ENCODE measurements around the gene MXRA7.
"Not testable (repeated sequence)": the region's sequence is repeated elsewhere in the genome, so short reads cannot be mapped to it uniquely, and the experiment has no call there.

Gene MXRA7

GRCh38 chr17:76713765-76714164 is 3.0 kb upstream of the MXRA7 start:
- Histone ChIP-seq H3K27ac (ENCODE audit: low read depth, low read length) (no peak overlapping the region), H3K4me3 (ENCODE audit: low read length) (no peak overlapping the region), H3K9me3 (ENCODE audit: insufficient read depth, low read depth, low read length) (no peaks in the 10 kb centered on the region), H3K4me1 (ENCODE audit: insufficient read depth, low read length) (peaks cover 21% of the 10 kb centered on the region), H3K9ac (ENCODE audit: low read depth, low read length) (no peak overlapping the region), H3K36me3 (ENCODE audit: insufficient read depth, low read length) (peaks cover 36% of the 10 kb centered on the region), H3K27me3 (ENCODE audit: insufficient read depth, low read length) (peaks cover 17% of the 10 kb centered on the region)
- 96% methylated on average over 7 of the region's 7 CpGs for WGBS

- H3K9me3 ChIP-seq (ENCODE audit: insufficient read depth, low read depth, low read length); H3K27ac ChIP-seq (ENCODE audit: low read depth, low read length); H3K9ac ChIP-seq (ENCODE audit: low read depth, low read length); H3K4me3 ChIP-seq (ENCODE audit: low read length): not testable (repeated sequence)
- Histone ChIP-seq H3K36me3 (ENCODE audit: insufficient read depth, low read length) (peaks cover 25% of the 10 kb centered on the region), H3K4me1 (ENCODE audit: insufficient read depth, low read length) (peaks cover 31% of the 10 kb centered on the region), H3K27me3 (ENCODE audit: insufficient read depth, low read length) (peaks cover 24% of the 10 kb centered on the region)
- WGBS: 93% methylated on average over 4 of the region's 7 CpGs
Observed at GRCh38 chr17:76712321-76712720, 1.6 kb upstream of the MXRA7 start.

- Histone ChIP-seq H3K4me3 (ENCODE audit: low read length) (peak overlapping the region; percentile 66), H3K9ac (ENCODE audit: low read depth, low read length) (peak overlapping the region; percentile 47; the same call in 1 of the 2 replicates), H3K27me3 (ENCODE audit: insufficient read depth, low read length) (peaks cover 24% of the 10 kb centered on the region), H3K4me1 (ENCODE audit: insufficient read depth, low read length) (peaks cover 31% of the 10 kb centered on the region)
- 2% methylated on average over 35 of the region's 79 CpGs for WGBS
- H3K36me3 ChIP-seq (ENCODE audit: insufficient read depth, low read length); H3K9me3 ChIP-seq (ENCODE audit: insufficient read depth, low read depth, low read length); H3K27ac ChIP-seq (ENCODE audit: low read depth, low read length): not testable (repeated sequence)
Observed at GRCh38 chr17:76709951-76710862, 558 bp downstream of the MXRA7 start.

- H3K4me3 ChIP-seq (ENCODE audit: low read length): peak overlapping the region; percentile 66
- peaks cover 31% of the 10 kb centered on the region for H3K4me1 ChIP-seq (ENCODE audit: insufficient read depth, low read length)
- peak overlapping the region; percentile 47; the same call in 1 of the 2 replicates for H3K9ac ChIP-seq (ENCODE audit: low read depth, low read length)
- H3K9me3 ChIP-seq (ENCODE audit: insufficient read depth, low read depth, low read length): no peaks in the 10 kb centered on the region
- 8% methylated on average over 29 of the region's 29 CpGs for WGBS
- H3K27me3 ChIP-seq (ENCODE audit: insufficient read depth, low read length): peaks cover 24% of the 10 kb centered on the region
- H3K36me3 ChIP-seq (ENCODE audit: insufficient read depth, low read length): 0 out of 2 replicates have a peak, but pooled peaks cover 5% of the 10 kb centered on the region
- peak overlapping the region; percentile 21; the same call in 1 of the 2 replicates for H3K27ac ChIP-seq (ENCODE audit: low read depth, low read length)
Observed at GRCh38 chr17:76709077-76709950, 1.5 kb downstream of the MXRA7 start.

GRCh38 chr17:76707985-76708807 is 2.6 kb downstream of the MXRA7 start:
- Histone ChIP-seq H3K9ac (ENCODE audit: low read depth, low read length) (no peak overlapping the region), H3K4me1 (ENCODE audit: insufficient read depth, low read length) (peaks cover 31% of the 10 kb centered on the region), H3K9me3 (ENCODE audit: insufficient read depth, low read depth, low read length) (no peaks in the 10 kb centered on the region), H3K36me3 (ENCODE audit: insufficient read depth, low read length) (no peaks in the 10 kb centered on the region), H3K4me3 (ENCODE audit: low read length) (peak overlapping the region; percentile 32), H3K27me3 (ENCODE audit: insufficient read depth, low read length) (peaks cover 24% of the 10 kb centered on the region), H3K27ac (ENCODE audit: low read depth, low read length) (no peak overlapping the region; the same call in 1 of the 2 replicates)
- 12% methylated on average over 14 of the region's 14 CpGs for WGBS

GRCh38 chr17:76706817-76707216 is 3.9 kb downstream of the MXRA7 start:
- Histone ChIP-seq H3K9me3 (ENCODE audit: insufficient read depth, low read depth, low read length) (no peaks in the 10 kb centered on the region), H3K4me3 (ENCODE audit: low read length) (no peak overlapping the region), H3K9ac (ENCODE audit: low read depth, low read length) (no peak overlapping the region), H3K4me1 (ENCODE audit: insufficient read depth, low read length) (peaks cover 34% of the 10 kb centered on the region), H3K27ac (ENCODE audit: low read depth, low read length) (no peak overlapping the region), H3K27me3 (ENCODE audit: insufficient read depth, low read length) (peaks cover 24% of the 10 kb centered on the region), H3K36me3 (ENCODE audit: insufficient read depth, low read length) (no peaks in the 10 kb centered on the region)
- 98% methylated on average over 3 of the region's 3 CpGs for WGBS

- Histone ChIP-seq H3K4me1 (ENCODE audit: insufficient read depth, low read length) (peaks cover 35% of the 10 kb centered on the region), H3K9ac (ENCODE audit: low read depth, low read length) (no peak overlapping the region), H3K4me3 (ENCODE audit: low read length) (no peak overlapping the region), H3K27me3 (ENCODE audit: insufficient read depth, low read length) (peaks cover 17% of the 10 kb centered on the region), H3K9me3 (ENCODE audit: insufficient read depth, low read depth, low read length) (no peaks in the 10 kb centered on the region), H3K36me3 (ENCODE audit: insufficient read depth, low read length) (no peaks in the 10 kb centered on the region), H3K27ac (ENCODE audit: low read depth, low read length) (no peak overlapping the region)
- WGBS: 91% methylated on average over 4 of the region's 4 CpGs
Observed at GRCh38 chr17:76704805-76705204, 6.0 kb downstream of the MXRA7 start.

- Histone ChIP-seq H3K9me3 (ENCODE audit: insufficient read depth, low read depth, low read length) (no peaks in the 10 kb centered on the region), H3K27ac (ENCODE audit: low read depth, low read length) (no peak overlapping the region), H3K9ac (ENCODE audit: low read depth, low read length) (no peak overlapping the region), H3K4me3 (ENCODE audit: low read length) (no peak overlapping the region), H3K4me1 (ENCODE audit: insufficient read depth, low read length) (peaks cover 19% of the 10 kb centered on the region), H3K36me3 (ENCODE audit: insufficient read depth, low read length) (no peaks in the 10 kb centered on the region), H3K27me3 (ENCODE audit: insufficient read depth, low read length) (peaks cover under 1% of the 10 kb centered on the region; the same call in 1 of the 2 replicates)
- 94% methylated on average over 10 of the region's 10 CpGs for WGBS
Observed at GRCh38 chr17:76702941-76703637, 7.7 kb downstream of the MXRA7 start.

GRCh38 chr17:76702076-76702475 is 8.7 kb downstream of the MXRA7 start:
- WGBS: 43% methylated on average over 2 of the region's 2 CpGs
- H3K27ac ChIP-seq (ENCODE audit: low read depth, low read length): no peak overlapping the region
- H3K9ac ChIP-seq (ENCODE audit: low read depth, low read length): no peak overlapping the region
- H3K36me3 ChIP-seq (ENCODE audit: insufficient read depth, low read length): no peaks in the 10 kb centered on the region
- H3K4me3 ChIP-seq (ENCODE audit: low read length): no peak overlapping the region
- H3K27me3 ChIP-seq (ENCODE audit: insufficient read depth, low read length): no peaks in the 10 kb centered on the region
- no peaks in the 10 kb centered on the region for H3K9me3 ChIP-seq (ENCODE audit: insufficient read depth, low read depth, low read length)
- peaks cover 26% of the 10 kb centered on the region for H3K4me1 ChIP-seq (ENCODE audit: insufficient read depth, low read length)

GRCh38 chr17:76701471-76701967 is 9.2 kb downstream of the MXRA7 start:
- H3K36me3 ChIP-seq (ENCODE audit: insufficient read depth, low read length): no peaks in the 10 kb centered on the region
- no peak overlapping the region for H3K27ac ChIP-seq (ENCODE audit: low read depth, low read length)
- H3K9ac ChIP-seq (ENCODE audit: low read depth, low read length): no peak overlapping the region
- WGBS: 74% methylated on average over 11 of the region's 11 CpGs
- no peak overlapping the region for H3K4me3 ChIP-seq (ENCODE audit: low read length)
- peaks cover 30% of the 10 kb centered on the region for H3K4me1 ChIP-seq (ENCODE audit: insufficient read depth, low read length)
- H3K9me3 ChIP-seq (ENCODE audit: insufficient read depth, low read depth, low read length): no peaks in the 10 kb centered on the region
- H3K27me3 ChIP-seq (ENCODE audit: insufficient read depth, low read length): no peaks in the 10 kb centered on the region

All from HUES64 (cell line).